Stimulated activated CD8-positive, alpha-beta memory T cell treated with anti-CD3 and anti-CD28 coated beads, Interleukin-12 subunit alpha, Interleukin-12 subunit beta, amount 100 ng/mL, for 4 hours (primary cell): ENCODE results near the gene CCN5.
"Not testable (repeated sequence)": the region's sequence is repeated elsewhere in the genome, so short reads cannot be mapped to it uniquely, and the experiment has no call there.

Experiments
- DNase-seq: peaks from one replicate; pipeline ENCODE4 v3.0.0-alpha.2; 2020; ENCODE audit warnings: low read depth

The CCN5 gene

GRCh38 chr20:44759595-44759994, 44.4 kb downstream of the CCN5 start:
- DNase-seq: no peak

- no peak for DNase-seq
Observed at GRCh38 chr20:44761423-44761822, 46.3 kb downstream of the CCN5 start.

- no peak for DNase-seq
Observed at GRCh38 chr20:44762466-44763140, 47.4 kb downstream of the CCN5 start.

- not testable (repeated sequence) for DNase-seq
Observed at GRCh38 chr20:44763798-44764197, 48.6 kb downstream of the CCN5 start.

GRCh38 chr20:44765091-44765490, 49.9 kb downstream of the CCN5 start:
- DNase-seq: no peak

- DNase-seq: no peak
Observed at GRCh38 chr20:44765701-44766347, 50.7 kb downstream of the CCN5 start.

- no peak for DNase-seq
Observed at GRCh38 chr20:44768256-44768655, 53.1 kb downstream of the CCN5 start.

- DNase-seq: no peak
Observed at GRCh38 chr20:44768854-44769480, 53.8 kb downstream of the CCN5 start.

GRCh38 chr20:44769481-44769863, 54.3 kb downstream of the CCN5 start:
- no peak for DNase-seq

- no peak for DNase-seq
Observed at GRCh38 chr20:44770484-44771171, 55.5 kb downstream of the CCN5 start.

- no peak for DNase-seq
Observed at GRCh38 chr20:44771172-44771535, 56.0 kb downstream of the CCN5 start.

GRCh38 chr20:44772636-44773035, 57.5 kb downstream of the CCN5 start:
- DNase-seq: no peak

GRCh38 chr20:44773070-44773829, 58.1 kb downstream of the CCN5 start:
- DNase-seq: no peak

- no peak for DNase-seq
Observed at GRCh38 chr20:44776980-44777379, 61.8 kb downstream of the CCN5 start.
